CD4-positive, alpha-beta T cell treated with Interleukin-15 for 1 hour (primary cell): ENCODE data around the gene MPZL1.
"Not testable (repeated sequence)": the region's sequence is repeated elsewhere in the genome, so short reads cannot be mapped to it uniquely, and the experiment has no call there.

Source experiments
- DNase-seq: peaks from one replicate; pipeline ENCODE4 v3.0.0-alpha.2; 2020

MPZL1 gene

DNA sequence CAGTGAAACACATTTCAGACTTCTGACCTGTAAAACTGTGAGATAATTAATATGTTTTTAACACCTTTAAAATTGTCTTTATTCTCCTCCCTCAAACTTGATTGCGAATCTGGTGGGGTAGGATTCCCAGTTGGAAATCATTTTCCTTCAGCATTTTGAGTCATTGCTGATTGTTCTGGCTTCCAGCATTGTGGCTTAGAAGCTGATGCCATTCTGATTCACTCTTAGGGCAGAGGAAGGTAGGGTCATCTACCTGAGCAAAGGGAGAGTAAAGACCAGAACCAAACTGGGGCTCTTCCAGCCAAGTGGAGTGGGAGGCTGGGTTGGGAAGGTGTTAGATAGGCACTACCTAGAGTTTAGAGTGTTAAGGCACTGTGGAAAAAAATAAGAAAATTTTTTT lies 61.2 kb downstream of the MPZL1 start:
- no peak for DNase-seq

DNA sequence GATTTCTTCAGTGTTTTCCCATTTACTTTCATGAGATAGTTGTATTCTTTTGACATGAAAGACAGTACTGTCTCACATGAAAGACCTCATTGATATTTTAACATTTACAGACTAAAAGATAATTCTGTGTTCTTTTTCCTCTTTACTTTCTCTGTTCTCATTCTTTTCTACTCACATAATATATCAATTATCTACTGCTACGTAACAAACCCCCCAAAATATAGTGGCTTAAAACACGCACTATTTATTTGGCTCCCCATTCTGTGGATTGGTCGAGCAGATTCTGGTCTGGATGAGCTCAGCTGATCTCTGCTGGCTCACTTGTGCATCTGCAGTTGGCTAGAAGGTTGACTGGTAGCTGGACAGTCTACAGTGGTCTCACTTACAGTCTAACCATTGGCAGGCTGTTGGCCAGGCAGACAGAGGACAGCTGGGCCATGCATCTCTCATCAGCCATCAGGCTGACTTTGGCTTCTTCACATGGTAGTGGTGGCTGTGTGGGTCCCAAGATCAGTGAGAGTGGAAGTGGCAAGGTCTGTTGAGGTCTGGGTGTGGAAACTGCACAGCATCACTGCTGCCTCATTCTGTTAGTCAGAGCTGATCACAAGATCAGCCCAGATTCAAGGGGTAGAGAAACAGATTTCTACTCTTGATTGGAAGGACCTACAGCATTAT lies 63.2 kb downstream of the MPZL1 start:
- no peak for DNase-seq

DNA sequence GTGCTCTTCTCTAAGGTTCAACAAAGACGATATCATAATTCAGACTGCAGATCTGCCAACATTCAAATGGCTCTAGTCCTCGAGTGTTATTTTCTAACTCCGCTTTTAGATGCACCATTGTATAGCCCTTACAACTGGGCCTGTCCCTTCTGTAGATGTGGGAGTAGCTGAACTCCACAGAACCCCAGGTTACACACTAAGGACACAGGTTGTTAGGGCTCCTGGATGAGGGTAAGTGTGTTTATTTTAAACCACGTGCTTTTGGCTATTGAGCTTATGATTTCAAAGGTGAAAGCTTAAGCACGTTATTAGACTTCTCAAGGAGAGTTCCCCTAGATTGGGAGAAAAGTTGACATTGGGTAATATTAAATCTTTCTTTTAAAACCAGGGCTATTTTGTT lies 64.7 kb downstream of the MPZL1 start:
- DNase-seq: no peak

DNA sequence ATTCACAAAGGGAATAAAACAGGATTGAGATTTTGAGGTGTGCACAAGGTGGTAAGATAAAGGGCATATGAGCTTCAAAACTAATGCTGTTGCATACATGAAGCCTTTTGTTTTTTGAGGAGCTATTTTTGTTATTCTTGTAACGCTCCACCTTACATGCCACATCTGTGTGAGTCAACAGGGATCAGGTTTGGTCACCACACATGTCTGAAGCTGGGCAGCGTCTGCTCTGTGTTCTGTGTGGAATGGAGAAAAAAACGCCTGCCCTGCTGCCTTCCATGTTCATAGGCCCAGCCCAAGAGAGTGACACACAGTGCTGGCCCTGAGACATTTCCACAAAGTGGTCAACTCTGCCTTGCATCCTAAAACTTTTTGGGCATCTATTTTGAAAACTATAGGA lies 67.7 kb downstream of the MPZL1 start:
- DNase-seq: no peak

DNA sequence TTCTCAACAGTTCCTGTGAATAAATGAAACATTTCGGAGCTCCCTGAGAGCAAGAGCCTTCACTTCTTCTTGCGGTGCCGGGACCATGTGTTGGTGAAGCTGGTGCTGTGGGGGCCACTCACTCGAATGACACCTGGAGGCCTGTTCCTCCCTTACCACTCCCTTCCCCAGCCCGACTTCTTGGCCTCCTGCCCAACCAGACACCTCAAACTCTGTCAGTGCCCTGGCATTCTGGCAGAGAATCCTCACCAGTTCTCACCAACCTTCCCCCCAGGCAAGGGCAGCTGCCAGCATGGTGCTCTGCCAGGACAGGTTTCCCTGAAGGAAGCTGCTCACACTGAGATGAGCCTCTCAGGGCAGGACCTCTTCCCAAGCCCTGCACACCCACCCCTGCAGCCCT lies 68.3 kb downstream of the MPZL1 start:
- DNase-seq: no peak

DNA sequence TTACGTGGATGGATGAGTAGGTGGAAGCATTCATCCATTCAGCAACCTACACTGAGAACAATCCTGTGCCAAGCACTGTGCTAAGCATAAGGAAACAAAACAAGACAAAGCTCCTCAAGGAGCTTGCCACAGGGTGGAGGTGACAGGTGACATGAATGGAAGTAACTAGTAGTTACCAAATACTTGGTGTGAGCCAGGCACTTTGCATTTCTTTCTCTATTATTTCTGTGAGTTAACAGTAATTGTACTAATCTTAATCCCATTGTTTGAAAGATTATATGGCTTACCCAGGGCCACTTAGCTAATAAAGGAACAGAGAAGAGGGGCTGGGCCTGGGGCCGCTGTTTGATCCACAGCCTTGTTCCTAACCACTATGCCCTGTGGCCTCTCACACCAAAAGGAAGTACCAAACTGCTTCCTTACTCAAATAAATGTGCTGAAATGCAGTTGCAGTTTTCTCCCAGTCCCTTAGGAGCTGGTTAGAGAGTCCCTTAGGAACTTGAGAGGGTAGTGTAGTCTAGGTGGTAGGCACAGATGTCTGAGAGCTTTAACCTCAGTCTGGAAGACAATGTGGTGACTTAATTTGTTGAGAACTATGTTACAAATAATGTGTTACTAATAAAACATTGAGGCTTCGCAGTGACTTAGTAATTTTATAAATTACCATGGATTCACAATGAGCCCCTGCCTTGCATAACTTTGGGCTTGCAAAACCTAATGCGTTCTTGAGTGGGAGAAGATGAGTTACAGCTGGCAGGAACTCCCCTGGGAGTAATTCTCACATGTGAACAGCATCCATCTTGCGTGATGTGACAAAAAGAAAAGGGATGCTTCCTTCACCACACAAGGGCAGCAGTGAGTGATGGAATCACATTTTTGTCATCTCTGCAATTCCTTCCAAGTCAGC lies 69.8 kb downstream of the MPZL1 start:
- DNase-seq: peak; percentile 20

DNA sequence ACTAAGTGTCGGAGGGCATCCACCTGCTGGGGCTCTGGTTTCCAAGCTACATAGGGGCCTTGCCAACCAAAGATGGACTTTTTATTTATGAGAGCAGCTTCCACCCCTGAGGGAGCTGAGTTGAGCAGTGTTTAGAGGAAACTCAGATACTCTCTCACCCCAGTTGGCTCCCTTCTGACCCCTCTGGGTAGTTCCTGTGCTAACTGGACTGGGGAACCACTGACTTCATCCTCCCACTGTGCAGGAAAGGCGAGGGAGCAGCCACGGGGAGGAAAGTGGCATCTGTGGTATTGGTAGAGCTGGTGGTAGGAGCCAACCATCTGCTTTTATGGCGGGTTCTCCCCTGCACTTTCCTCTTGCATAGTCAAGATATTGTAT lies 70.4 kb downstream of the MPZL1 start:
- no peak for DNase-seq

DNA sequence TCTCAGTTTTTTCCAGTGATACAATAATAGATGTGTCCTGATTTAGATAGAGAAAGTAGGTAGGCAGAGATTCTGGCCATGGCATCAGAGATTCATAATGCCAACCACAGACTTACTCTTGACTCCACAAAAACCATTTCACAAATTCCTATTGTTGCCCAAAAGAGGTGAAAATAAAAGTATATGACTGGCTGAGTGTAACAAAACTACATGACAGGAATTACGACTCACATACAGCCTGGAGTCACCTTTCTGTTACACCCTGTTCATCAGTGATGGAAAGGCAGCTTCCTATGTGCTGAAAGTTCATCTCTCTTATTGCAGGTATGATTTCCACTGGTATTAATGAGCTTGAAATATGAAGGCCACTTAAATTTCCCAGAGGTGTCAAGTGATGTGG lies 72.3 kb downstream of the MPZL1 start:
- DNase-seq: no peak

DNA sequence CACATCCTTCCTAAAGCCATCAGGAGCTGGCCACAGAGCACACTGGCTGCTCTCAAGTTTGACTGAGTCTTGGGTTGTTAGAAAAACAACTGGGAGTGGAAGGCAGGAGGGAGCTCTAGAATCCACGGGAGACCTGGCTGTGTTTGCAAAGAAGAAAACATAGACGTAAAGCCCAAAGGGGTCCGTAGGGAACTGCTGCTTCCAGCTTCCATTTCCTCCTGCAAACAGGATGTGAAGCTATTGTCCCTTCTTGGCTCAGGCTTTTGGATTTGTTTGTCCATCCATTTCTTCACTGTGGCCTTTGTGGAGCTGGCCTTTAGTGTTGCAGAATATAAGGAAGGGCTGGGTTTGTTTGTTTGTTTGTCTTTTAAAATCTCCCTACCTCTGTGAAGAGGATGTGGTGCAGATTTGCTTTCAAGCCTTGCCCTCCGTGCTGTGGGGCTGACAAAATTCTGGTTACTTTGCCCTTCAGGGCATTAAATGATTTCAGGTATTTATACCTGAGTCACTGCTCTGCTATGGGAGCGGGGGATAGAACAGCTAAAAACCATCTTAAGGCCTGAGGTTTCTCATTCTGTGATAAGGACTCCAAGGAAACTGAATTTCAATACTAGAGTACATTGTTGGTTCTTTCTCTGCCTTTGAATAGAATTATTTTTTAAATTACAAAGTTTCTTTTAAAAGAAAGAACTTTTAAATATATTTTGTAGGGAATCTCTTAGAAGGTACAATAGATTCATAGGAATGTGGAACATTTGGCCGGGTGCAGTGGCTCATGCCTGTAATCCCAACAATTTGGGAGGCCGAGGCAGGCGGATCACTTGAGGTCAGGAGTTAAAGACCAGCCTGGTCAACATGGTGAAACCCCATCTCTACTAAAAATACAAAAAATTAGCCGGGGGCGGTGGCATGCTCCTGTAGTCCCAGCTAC lies 74.3 kb downstream of the MPZL1 start:
- no peak for DNase-seq

DNA sequence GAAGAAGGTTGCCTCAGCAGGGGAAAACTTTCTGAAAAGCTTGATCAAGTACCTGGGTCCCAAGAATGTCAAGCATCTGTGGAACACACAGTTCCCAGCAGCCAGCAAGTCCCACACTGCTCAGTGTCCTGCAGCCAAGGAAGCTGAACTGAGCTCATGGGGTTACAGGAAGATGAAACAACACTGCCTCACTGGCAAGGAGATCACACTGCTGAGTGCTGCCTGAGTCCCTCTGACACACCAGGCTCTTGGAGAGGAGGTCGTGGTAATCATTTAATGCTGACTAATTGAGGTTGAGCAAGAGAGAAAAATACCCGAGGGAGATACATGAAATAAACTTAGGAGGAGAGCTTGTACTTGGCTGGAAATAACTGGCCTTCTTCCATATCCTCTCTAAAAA lies 75.2 kb downstream of the MPZL1 start:
- DNase-seq: peak; percentile 36

DNA sequence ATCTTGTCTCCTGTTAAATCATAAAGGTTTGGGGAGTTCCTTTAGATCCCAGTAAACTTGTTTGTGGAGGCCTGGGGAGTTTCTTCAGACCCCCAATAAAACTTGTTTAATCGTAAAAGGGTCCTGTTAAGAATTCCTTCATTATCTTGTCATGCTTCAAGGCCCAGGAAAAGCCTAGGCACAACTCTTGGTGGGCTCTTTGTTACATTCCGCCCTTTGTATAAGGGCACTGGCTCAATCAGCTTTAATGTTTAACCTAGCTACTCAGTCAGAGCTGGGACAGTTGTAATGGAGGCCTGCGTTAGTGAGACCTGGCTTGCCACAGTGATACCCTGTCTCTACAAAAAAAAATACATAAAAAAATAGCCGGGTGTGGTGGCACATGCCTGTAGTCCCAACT lies 77.2 kb downstream of the MPZL1 start:
- no peak for DNase-seq

DNA sequence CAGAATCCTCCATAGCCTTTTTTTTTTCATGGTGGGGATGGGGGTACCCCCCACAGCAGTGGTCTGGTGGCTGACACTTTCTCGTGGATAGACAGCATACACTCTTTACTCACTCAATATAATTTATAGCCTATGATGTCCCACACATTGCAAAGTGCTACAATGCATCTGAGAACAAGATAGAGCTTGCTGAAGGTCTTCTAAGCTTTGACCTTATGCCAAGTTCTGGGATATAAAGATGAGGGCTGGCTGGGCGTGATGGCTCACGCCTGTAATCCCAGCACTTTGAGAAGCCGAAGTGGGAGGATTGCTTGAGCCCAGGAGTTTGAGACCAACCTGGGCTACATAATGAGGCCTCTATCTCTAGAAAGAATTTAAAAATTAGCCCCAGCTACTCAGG lies 78.0 kb downstream of the MPZL1 start:
- DNase-seq: no peak

DNA sequence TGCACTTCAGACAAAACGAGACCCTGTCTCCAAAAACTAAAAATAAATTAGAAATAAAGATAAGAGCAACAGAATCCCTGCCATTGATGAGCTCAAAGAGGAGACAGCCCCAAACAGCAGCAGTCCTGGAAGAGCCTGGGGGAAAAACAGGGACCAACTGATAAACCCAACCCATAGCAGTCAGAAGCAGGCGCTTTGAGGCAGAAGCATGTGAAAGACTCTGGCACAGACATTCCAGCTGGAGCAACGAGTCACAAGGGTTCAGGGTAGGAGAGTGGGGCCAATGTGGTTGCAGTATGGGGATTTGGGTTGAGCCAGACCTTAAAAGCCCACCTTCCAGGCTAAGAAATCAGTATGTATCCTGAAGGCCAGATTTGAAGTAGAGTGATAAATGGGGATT lies 78.5 kb downstream of the MPZL1 start:
- DNase-seq: no peak

DNA sequence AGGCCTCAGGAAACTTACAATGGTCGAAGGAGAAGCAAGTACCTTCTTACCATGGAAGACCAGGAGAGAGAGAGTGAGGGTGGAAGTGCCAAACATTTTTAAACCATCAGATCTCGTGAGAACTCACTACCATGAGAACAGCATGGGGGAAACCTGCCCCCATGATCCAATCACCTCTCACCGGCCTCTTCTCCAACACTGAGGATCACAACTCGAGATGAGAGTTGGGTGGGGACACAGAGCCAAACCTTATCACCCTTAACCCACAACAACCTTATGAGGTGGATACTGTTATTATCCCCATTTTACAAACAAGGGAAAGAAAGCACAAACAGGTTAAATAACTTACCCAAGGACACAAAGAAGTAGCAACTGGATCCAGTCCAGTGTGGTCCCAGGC lies 80.5 kb downstream of the MPZL1 start:
- no peak for DNase-seq

DNA sequence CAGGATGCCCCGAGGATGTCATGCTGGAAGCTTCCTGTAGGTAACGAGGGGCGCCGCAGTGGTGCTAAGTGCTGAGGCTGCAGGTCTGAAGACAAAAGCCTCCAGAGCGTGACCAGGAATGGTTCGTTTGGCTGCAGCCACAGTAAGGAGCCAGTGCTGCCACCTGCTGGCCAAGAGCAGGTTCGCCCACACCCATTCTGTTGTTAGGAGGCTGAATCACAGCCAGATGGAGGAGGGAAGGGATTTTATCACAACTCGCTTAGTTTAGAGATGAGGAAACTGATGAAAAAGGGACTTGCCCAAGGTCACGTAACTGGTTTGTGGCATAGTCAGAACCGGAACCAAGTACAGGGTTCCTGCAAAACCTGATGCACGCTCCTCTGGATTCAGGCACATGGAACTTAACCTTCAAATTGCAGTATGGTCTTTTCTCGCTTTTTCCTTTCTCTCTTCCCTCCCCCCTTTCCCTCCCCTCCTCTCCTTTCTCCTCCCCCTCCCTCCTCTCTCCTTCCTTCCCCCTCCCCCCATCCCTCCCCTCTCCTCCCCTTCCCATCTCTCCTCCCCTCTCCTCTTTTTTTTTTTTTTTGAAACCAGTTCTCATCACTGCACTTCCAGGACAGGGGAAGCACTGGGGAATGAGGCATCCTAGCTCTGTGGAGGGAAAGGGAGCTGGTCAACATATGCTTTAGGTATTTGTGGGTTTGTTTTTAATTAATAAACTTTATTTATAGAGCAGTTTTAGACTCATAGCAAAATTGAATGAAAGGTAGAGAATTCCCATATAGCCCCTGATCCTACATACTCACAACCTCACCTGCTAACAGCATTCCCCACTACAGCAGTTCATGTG lies 81.8 kb downstream of the MPZL1 start:
- peak; percentile 86 for DNase-seq

DNA sequence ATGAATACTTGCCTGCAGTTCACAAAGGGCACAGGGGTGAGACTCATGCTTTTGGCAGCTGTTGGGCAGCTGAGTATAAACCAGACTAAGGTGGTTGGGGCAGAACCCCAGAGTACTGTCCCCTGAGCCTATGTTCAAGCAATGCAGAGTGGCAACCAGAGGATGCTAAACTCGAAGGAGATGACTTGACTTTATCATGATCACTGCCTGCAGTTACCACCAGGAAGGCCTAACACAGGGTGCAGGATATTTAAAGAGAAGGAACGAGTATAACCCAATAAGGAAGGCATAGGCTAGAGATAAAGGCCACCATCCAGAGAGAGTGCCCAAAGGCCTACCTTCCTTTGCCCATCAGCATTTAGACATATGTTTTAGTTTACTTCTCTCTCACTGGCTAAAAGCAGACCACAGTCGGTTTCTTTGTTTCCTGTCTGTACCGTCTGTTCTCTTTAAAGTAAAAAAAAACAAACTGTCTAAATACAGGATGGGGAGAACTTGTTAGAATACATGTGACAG lies 83.3 kb downstream of the MPZL1 start:
- no peak for DNase-seq

DNA sequence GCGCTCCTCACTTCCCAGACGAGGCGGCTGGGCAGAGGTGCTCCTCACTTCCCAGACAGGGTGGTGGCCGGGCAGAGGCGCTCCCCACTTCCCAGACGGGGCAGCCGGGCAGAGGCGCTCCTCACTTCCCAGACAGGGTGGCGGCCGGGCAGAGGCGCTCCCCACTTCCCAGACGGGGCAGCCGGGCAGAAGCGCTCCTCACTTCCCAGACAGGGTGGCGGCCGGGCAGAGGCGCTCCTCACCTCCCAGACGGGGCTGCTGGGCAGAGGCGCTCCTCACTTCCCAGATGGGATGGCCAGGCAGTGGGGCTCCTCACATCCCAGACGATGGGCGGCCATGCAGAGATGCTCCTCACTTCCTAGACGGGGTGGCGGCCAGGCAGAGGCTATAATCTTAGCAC lies 84.5 kb downstream of the MPZL1 start:
- DNase-seq: not testable (repeated sequence)

DNA sequence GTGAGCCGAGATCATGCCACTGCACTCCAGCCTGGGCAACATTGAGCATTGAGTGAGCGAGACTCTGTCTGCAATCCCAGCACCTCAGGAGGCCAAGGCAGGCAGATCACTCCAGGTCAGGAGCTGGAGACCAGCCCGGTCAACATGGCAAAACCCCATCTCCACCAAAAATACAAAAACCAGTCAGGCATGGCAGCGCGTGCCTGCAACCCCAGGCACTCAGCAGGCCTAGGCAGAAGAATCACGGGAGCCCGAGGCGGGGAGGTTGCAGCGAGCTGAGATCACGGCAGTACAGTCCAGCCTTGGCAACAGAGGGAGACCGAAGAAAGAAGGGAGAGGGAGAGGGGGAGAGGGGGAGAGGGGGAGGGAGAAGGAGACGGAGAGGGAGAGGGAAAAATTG lies 84.9 kb downstream of the MPZL1 start:
- DNase-seq: not testable (repeated sequence)

DNA sequence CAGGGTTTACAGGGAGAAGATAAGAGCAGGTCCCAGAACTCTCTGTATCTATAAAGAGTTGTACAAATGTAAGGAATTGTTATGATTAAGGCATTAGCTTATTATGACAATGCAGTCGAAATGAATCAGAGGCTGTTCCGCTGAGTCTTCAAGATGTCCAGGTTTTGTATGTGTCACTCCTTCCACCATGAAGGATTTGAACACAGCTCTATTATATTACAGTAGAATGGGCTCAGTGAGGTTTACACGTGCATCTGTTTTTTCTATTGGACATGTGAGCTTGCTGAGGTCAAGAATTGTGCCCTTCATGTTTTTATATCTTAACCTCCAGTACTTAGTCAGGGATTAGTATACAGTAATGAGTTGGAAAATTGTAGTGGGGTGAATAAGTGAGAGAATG lies 86.3 kb downstream of the MPZL1 start:
- no peak for DNase-seq

DNA sequence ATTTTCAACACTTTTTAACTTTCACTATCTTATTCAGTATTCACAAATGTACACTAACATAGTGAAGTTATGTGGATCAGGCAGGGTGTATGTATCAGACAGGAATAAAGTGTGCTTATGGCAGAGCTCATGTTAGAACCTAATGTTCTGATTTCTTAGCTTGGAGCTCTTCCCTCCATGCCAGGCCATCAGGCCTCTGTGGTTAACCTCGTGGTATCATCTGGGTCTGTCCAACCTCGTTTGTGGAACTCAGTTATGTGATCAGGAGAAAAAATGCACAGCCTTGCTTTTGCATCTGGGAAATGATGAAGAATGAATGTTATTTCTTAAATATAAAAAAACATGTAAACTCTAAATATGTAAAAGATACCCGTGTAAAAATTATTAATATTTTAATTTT lies 86.9 kb downstream of the MPZL1 start:
- no peak for DNase-seq

DNA sequence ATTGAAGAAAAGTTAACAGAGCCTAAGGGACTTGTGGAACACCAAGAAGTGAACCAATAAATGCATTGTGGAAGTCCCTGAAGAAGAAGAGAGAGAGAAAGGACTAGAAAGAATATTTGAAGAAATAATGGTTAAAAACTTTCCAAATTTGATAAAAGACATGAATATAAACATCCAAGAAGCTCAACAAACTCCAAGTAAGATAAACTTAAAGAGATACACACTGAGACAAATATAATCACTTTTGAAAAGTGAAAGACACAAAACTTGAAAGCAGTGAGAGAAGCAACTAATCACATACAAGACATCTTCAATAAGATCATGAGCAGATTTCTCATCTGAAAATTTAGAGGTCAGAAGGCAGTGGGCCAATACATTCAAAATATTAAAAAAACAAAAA lies 91.2 kb downstream of the MPZL1 start:
- DNase-seq: no peak

DNA sequence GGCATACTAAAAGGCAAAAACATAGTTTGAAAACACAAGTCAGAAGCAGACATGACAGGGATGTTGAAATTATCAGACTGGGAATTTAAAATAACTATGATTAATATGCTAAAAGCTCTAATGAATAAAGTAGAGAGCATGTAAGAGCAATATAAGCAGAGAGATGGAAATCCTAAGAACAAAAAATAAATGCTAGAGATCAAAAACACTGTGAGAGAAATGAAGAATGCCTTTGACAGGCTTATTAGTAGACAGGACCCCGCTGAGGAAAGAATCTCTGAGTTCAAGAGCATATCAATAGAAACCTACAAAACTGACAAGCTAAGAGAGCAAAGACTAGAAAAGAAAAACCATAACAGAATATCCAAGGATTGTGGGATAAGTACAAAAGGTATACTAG lies 93.9 kb downstream of the MPZL1 start:
- no peak for DNase-seq
